SU-DHL-6 (cell line): Measurements from ENCODE around the gene CNTN4.

Experiments
- H2AFZ ChIP-seq: fragments of 200-600 bp; sonication (generic); 2 replicates; pipeline ENCODE4 v1.6.1; 2014; ENCODE audit warnings: low read depth, mild to moderate bottlenecking, moderate library complexity, mixed read lengths, antibody characterized with exemption, low read length; ENCODE audit not compliant: severe bottlenecking
- H3F3A ChIP-seq: fragments of 200-600 bp; shearing (Covaris generic); 2 replicates; pipeline ENCODE4 v1.6.0; 2016; ENCODE audit warnings: antibody characterized with exemption, mild to moderate bottlenecking; ENCODE audit not compliant: insufficient read depth
- H3K27ac ChIP-seq: fragments of 200-600 bp; sonication (generic); 2 replicates; pipeline ENCODE4 v1.5.1; 2016; ENCODE audit warnings: low read depth, mild to moderate bottlenecking, low read length, moderate library complexity, mixed read lengths
- H3K27me3 ChIP-seq: fragments of 200-600 bp; sonication (generic), shearing (Covaris generic); 2 replicates; pipeline ENCODE4 v1.6.0; 2014; ENCODE audit warnings: mild to moderate bottlenecking, low read length
- H3K36me3 ChIP-seq: fragments of 200-600 bp; sonication (generic); 2 replicates; pipeline ENCODE4 v1.6.1; 2014; ENCODE audit warnings: mild to moderate bottlenecking, low read length, mixed read lengths
- H3K4me2 ChIP-seq: fragments of 300-600, 200-600 bp; shearing (Covaris generic), sonication (generic); 2 replicates; pipeline ENCODE4 v1.6.0; 2014; ENCODE audit warnings: low read length, low read depth, mild to moderate bottlenecking; ENCODE audit not compliant: poor library complexity, severe bottlenecking
- H3K4me3 ChIP-seq: fragments of 200-600 bp; sonication (generic); 2 replicates; pipeline ENCODE4 v1.5.1; 2014; ENCODE audit warnings: antibody characterized with exemption, low read length, mild to moderate bottlenecking, mixed read lengths; ENCODE audit not compliant: insufficient read depth, poor library complexity, severe bottlenecking
- H3K79me2 ChIP-seq: fragments of 200-600 bp; sonication (generic); 2 replicates; pipeline ENCODE4 v1.6.1; 2014; ENCODE audit warnings: mild to moderate bottlenecking, low read length, moderate library complexity; ENCODE audit not compliant: insufficient read depth
- H3K9ac ChIP-seq: fragments of 200-600 bp; sonication (generic); 2 replicates; pipeline ENCODE4 v1.7.0; 2014; ENCODE audit warnings: mild to moderate bottlenecking, low read length
- H3K9me2 ChIP-seq: fragments of 200-600 bp; sonication (generic); replicated peaks from 2 replicates; pipeline ENCODE4 v1.6.1; 2014; ENCODE audit warnings: low read length; ENCODE audit not compliant: insufficient read depth
- H3K9me3 ChIP-seq: fragments of 200-600 bp; sonication (generic); 2 replicates; pipeline ENCODE4 v1.6.1; 2014; ENCODE audit warnings: low read length, mixed read lengths; ENCODE audit not compliant: insufficient read depth
- H4K20me1 ChIP-seq: fragments of 200-600 bp; sonication (generic); 2 replicates; pipeline ENCODE4 v1.6.1; 2014; ENCODE audit warnings: low read depth, mild to moderate bottlenecking, antibody characterized with exemption, low read length, moderate library complexity, mixed read lengths
- CTCF ChIP-seq: fragments of 200-600 bp; sonication (generic); IDR thresholded peaks from one replicate; pipeline ENCODE4 v1.5.1; 2017; ENCODE audit warnings: antibody characterized with exemption, mild to moderate bottlenecking, low read length, moderate library complexity; ENCODE audit not compliant: insufficient read depth, poor library complexity, severe bottlenecking
- EZH2phosphoT487 ChIP-seq: fragments of 200-600 bp; sonication (generic), shearing (Covaris generic); conservative IDR thresholded peaks from 2 replicates; pipeline ENCODE4 v1.6.1; 2018; ENCODE audit warnings: mild to moderate bottlenecking, antibody characterized with exemption, low read length, moderate library complexity, mixed read lengths

CNTN4 gene

GRCh38 chr3:2097641-2098191 lies 950 bp upstream of the CNTN4 start:
- TF ChIP-seq CTCF (no peak), EZH2phosphoT487 (no peak)
- H2AFZ ChIP-seq: no peak overlapping the region
- H3K4me3 ChIP-seq: no peak overlapping the region
- no peaks in the 10 kb centered on the region for H3K9me2 ChIP-seq
- no peaks in the 10 kb centered on the region for H3K79me2 ChIP-seq
- H4K20me1 ChIP-seq: no peaks in the 10 kb centered on the region
- H3F3A ChIP-seq: no peaks in the 10 kb centered on the region
- H3K4me2 ChIP-seq: no peak overlapping the region
- H3K36me3 ChIP-seq: no peaks in the 10 kb centered on the region
- no peak overlapping the region for H3K9ac ChIP-seq
- H3K27me3 ChIP-seq: no peaks in the 10 kb centered on the region
- no peak overlapping the region for H3K27ac ChIP-seq
- no peaks in the 10 kb centered on the region for H3K9me3 ChIP-seq

DNA sequence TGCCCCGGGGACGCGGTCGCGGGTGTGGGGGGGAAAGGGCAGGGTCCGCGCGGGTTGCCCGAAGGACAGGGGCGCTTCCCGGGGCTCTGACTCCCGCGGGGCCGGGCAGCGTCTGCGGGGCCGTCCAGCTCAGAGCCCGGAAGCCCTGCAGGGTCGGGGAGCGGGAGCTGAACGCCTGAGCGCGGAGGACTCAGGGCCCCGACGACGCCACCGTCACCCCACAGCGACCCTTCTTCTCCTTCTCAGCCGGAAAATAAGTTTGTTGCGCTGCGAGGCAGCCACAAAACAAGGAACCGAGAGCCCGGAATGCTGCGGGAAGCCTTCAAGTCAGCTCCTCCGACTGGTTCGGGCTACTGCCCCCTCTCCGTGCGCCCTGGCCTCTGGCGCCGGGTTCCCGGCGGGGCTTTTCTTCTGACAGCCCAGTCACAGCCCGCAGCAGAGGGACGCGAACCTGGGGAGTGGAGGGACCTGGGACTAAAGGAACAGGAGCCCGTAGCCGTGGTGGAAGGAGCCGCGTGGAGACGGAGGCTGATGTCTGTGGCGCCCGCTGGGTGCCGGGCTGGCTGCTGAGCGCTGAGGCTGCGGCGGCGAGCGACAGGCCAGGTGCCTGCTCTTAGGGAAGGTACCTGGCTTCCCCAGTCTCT lies 484 bp downstream of the CNTN4 start:
- Histone ChIP-seq H3K27ac (no peak overlapping the region), H3K9ac (no peak overlapping the region), H3K4me3 (no peak overlapping the region), H3K4me2 (no peak overlapping the region), H3K79me2 (no peaks in the 10 kb centered on the region), H4K20me1 (no peaks in the 10 kb centered on the region), H3K9me2 (no peaks in the 10 kb centered on the region), H3K9me3 (no peaks in the 10 kb centered on the region), H3K27me3 (no peaks in the 10 kb centered on the region), H3K36me3 (no peaks in the 10 kb centered on the region), H2AFZ (no peak overlapping the region), H3F3A (no peaks in the 10 kb centered on the region)
- no peak for TF ChIP-seq EZH2phosphoT487
- no peak for TF ChIP-seq CTCF

- Histone ChIP-seq H4K20me1 (no peaks in the 10 kb centered on the region), H3K4me2 (no peak overlapping the region), H3K9me3 (no peaks in the 10 kb centered on the region), H3K79me2 (no peaks in the 10 kb centered on the region), H3K4me3 (no peak overlapping the region), H3F3A (no peaks in the 10 kb centered on the region), H3K9me2 (no peaks in the 10 kb centered on the region), H2AFZ (no peak overlapping the region), H3K27ac (no peak overlapping the region), H3K27me3 (no peaks in the 10 kb centered on the region), H3K9ac (no peak overlapping the region), H3K36me3 (no peaks in the 10 kb centered on the region)
- no peak for TF ChIP-seq EZH2phosphoT487
Observed at GRCh38 chr3:2099779-2100191, 1.1 kb downstream of the CNTN4 start.

- no peaks in the 10 kb centered on the region for H3K36me3 ChIP-seq
- no peaks in the 10 kb centered on the region for H3F3A ChIP-seq
- no peaks in the 10 kb centered on the region for H3K79me2 ChIP-seq
- no peaks in the 10 kb centered on the region for H3K9me2 ChIP-seq
- no peak for TF ChIP-seq EZH2phosphoT487
- no peak for TF ChIP-seq CTCF
- no peak overlapping the region for H3K9ac ChIP-seq
- no peak overlapping the region for H3K4me3 ChIP-seq
- H3K4me2 ChIP-seq: no peak overlapping the region
- H3K9me3 ChIP-seq: 0 out of 2 replicates have a peak, but pooled peaks cover 3% of the 10 kb centered on the region
- no peak overlapping the region for H3K27ac ChIP-seq
- no peaks in the 10 kb centered on the region for H3K27me3 ChIP-seq
- H4K20me1 ChIP-seq: no peaks in the 10 kb centered on the region
- no peak overlapping the region for H2AFZ ChIP-seq
Observed at GRCh38 chr3:2106438-2106837, 7.8 kb downstream of the CNTN4 start.
